Endodermal cell (in vitro differentiated cells): ENCODE measurements around the gene HNRNPD. TPM values are rescaled to one million over a fixed set of nuclear protein-coding genes. Genes with fewer than 3 reads are reported as not detected.

Experiments
- DNase-seq: peaks from one replicate; pipeline ENCODE4 v3.0.0-alpha.2; 2017
- H3K27ac ChIP-seq: 2 replicates; pipeline ENCODE4 v1.5.1; 2013; ENCODE audit warnings: mild to moderate bottlenecking, low read depth, low read length, moderate library complexity
- H3K27me3 ChIP-seq: 2 replicates; pipeline ENCODE4 v1.6.1; 2013; ENCODE audit warnings: mild to moderate bottlenecking, low read length, moderate library complexity; ENCODE audit not compliant: insufficient read depth, control insufficient read depth, poor library complexity, severe bottlenecking
- H3K36me3 ChIP-seq: 2 replicates; pipeline ENCODE4 v1.7.0; 2013; ENCODE audit warnings: mild to moderate bottlenecking, low read length, moderate library complexity; ENCODE audit not compliant: control insufficient read depth, insufficient read depth
- H3K4me1 ChIP-seq: one replicate; pipeline ENCODE4 v1.7.0; 2013; ENCODE audit warnings: low read length; ENCODE audit not compliant: control insufficient read depth, insufficient read depth
- H3K4me3 ChIP-seq: 2 replicates; pipeline ENCODE4 v1.5.1; 2013; ENCODE audit warnings: mild to moderate bottlenecking, low read length, moderate library complexity
- H3K9ac ChIP-seq: 2 replicates; pipeline ENCODE4 v1.6.1; 2013; ENCODE audit warnings: mild to moderate bottlenecking, low read length, moderate library complexity; ENCODE audit not compliant: poor library complexity, severe bottlenecking; ENCODE audit errors: extremely low read depth
- H3K9me3 ChIP-seq: 2 replicates; pipeline ENCODE4 v1.6.1; 2013; ENCODE audit warnings: mild to moderate bottlenecking, low read length, moderate library complexity; ENCODE audit not compliant: control insufficient read depth
- H3K27ac Mint-ChIP-seq: 2 replicates; pipeline ENCODE4 v1.8.0; 2020; ENCODE audit warnings: mixed read lengths
- H3K27me3 Mint-ChIP-seq: 2 replicates; pipeline ENCODE4 v1.8.0; 2021; ENCODE audit warnings: mild to moderate bottlenecking, mixed read lengths; ENCODE audit not compliant: insufficient read depth
- H3K36me3 Mint-ChIP-seq: 2 replicates; pipeline ENCODE4 v1.8.0; 2020; ENCODE audit warnings: low read depth, mixed read lengths
- H3K4me1 Mint-ChIP-seq: 2 replicates; pipeline ENCODE4 v1.8.0; 2020; ENCODE audit warnings: mixed read lengths
- H3K4me3 Mint-ChIP-seq: 2 replicates; pipeline ENCODE4 v1.8.0; 2020; ENCODE audit warnings: mild to moderate bottlenecking, moderate library complexity, mixed read lengths
- H3K9me3 Mint-ChIP-seq: 2 replicates; pipeline ENCODE4 v1.8.0; 2020; ENCODE audit warnings: mild to moderate bottlenecking, mixed read lengths
- WGBS, 2 experiments: methylation state at CpG; one replicate each; pipeline versions ENCODE4 v1.1.5 to v1.1.7; 2013; ENCODE audit warnings: missing lambda C conversion rate in 2 of 2, mixed read lengths in 1 of 2; ENCODE audit not compliant: insufficient coverage in 1 of 2, insufficient read length in 1 of 2; 5-methylcytosine and 5-hydroxymethylcytosine counted together
- total RNA-seq, 2 donors: library from RNA; stranded (reverse); fragmentation: NEBNext Ultra II Directional in 1 of 2; extraction: Animal tissue kit (Norgen Biotek cat#: 25700) in 1 of 2; gene quantifications; 2 replicates in 1 of 2; 3 replicates in 1 of 2; pipeline ENCODE4 v1.2.1, GENCODE V29; 2021
- TF ChIP-seq, protein P1 (sequence below): fragments of 200-600 bp; sonication (generic); conservative IDR thresholded peaks from 2 replicates; pipeline ENCODE4 v1.5.0; 2021; ENCODE audit warnings: antibody characterized with exemption, mild to moderate bottlenecking

HNRNPD gene
- total RNA-seq, 2 donors from 2014 or later, result 462 to 562 TPM

DNA sequence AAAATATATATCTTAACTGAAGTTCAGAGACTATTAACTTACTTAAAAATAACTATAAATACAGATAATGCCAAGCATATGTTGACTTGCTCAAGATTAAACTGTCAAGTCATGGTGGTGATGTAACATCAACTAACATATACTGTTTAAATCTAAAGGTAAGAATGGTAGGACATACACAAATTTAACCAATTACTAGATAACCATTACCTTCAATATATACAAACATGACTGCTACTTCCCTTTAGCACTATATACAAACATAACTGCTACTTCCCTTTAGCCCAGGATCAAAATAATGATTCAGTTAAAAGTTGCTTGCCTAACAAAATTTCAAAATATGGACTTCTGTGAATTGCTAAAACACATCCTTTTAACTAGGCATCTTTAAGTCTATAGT, 14.9 kb downstream of the HNRNPD start:
- H3K27me3 Mint-ChIP-seq, result no peaks in the 10 kb centered on the region

GRCh38 chr4:82357640-82358039, 16.2 kb downstream of the HNRNPD start:
- DNase-seq, result no peak
- no peaks in the 10 kb centered on the region for H3K4me1 ChIP-seq
- TF ChIP-seq, protein P1, sequence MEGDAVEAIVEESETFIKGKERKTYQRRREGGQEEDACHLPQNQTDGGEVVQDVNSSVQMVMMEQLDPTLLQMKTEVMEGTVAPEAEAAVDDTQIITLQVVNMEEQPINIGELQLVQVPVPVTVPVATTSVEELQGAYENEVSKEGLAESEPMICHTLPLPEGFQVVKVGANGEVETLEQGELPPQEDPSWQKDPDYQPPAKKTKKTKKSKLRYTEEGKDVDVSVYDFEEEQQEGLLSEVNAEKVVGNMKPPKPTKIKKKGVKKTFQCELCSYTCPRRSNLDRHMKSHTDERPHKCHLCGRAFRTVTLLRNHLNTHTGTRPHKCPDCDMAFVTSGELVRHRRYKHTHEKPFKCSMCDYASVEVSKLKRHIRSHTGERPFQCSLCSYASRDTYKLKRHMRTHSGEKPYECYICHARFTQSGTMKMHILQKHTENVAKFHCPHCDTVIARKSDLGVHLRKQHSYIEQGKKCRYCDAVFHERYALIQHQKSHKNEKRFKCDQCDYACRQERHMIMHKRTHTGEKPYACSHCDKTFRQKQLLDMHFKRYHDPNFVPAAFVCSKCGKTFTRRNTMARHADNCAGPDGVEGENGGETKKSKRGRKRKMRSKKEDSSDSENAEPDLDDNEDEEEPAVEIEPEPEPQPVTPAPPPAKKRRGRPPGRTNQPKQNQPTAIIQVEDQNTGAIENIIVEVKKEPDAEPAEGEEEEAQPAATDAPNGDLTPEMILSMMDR, result no peak
- H3K27me3 ChIP-seq, result no peaks in the 10 kb centered on the region
- no peak overlapping the region for H3K9ac ChIP-seq
- no peaks in the 10 kb centered on the region for H3K27me3 Mint-ChIP-seq
- no peak overlapping the region for H3K27ac ChIP-seq
- peaks cover 18% of the 10 kb centered on the region for H3K4me1 Mint-ChIP-seq
- peaks cover 85% of the 10 kb centered on the region for H3K36me3 ChIP-seq
- peaks cover 63% of the 10 kb centered on the region for H3K36me3 Mint-ChIP-seq
- H3K4me3 ChIP-seq, result no peak overlapping the region
- no peaks in the 10 kb centered on the region for H3K9me3 Mint-ChIP-seq
- 96% methylated on average over 3 to 5 of the region's 5 CpGs for WGBS, 2 experiments
- no peak overlapping the region for H3K4me3 Mint-ChIP-seq
- H3K27ac Mint-ChIP-seq, result peak overlapping the region; percentile 40
- H3K9me3 ChIP-seq, result no peaks in the 10 kb centered on the region

More for the DNA sequence above, 14.9 kb downstream of the HNRNPD start:
- Mint-ChIP-seq H3K4me1 (peaks cover 18% of the 10 kb centered on the region), H3K4me3 (no peak overlapping the region), H3K36me3 (peaks cover 53% of the 10 kb centered on the region), H3K27ac (no peak overlapping the region), H3K9me3 (no peaks in the 10 kb centered on the region)
- peaks cover 75% of the 10 kb centered on the region for H3K36me3 ChIP-seq
- DNase-seq, result no peak
- no peak overlapping the region for H3K4me3 ChIP-seq
- no peaks in the 10 kb centered on the region for H3K27me3 ChIP-seq
- TF ChIP-seq, protein P1, result no peak
- H3K27ac ChIP-seq, result no peak overlapping the region
- H3K9me3 ChIP-seq, result no peaks in the 10 kb centered on the region
- no peak overlapping the region for H3K9ac ChIP-seq
- no peaks in the 10 kb centered on the region for H3K4me1 ChIP-seq

DNA sequence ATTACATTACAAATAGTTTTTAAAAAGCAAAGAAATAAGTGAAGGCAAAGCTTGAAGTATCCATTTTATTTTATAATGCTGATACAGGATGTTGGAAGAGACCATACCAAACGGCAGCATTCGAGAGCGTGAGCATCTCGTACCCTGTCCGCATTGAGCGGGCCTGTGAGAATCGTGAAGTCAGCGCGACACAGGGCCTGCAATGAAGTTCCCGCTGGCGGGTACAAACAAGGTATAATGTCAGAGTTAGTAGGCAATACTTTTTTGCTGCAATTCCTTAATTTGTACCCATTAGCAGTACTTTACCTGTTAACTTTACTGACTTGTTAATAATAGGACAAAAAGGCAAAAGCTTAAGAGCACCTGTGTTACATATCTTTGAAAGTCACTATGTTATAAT, 19.0 kb downstream of the HNRNPD start:
- Histone ChIP-seq H3K36me3 (peaks cover 99% of the 10 kb centered on the region), H3K27me3 (no peaks in the 10 kb centered on the region), H3K4me1 (no peaks in the 10 kb centered on the region), H3K9ac (no peak overlapping the region), H3K4me3 (no peak overlapping the region), H3K9me3 (no peaks in the 10 kb centered on the region), H3K27ac (no peak overlapping the region)
- no peak for DNase-seq
- Mint-ChIP-seq H3K36me3 (peaks cover 83% of the 10 kb centered on the region), H3K27ac (no peak overlapping the region), H3K27me3 (no peaks in the 10 kb centered on the region), H3K9me3 (no peaks in the 10 kb centered on the region), H3K4me1 (peaks cover 6% of the 10 kb centered on the region), H3K4me3 (no peak overlapping the region)
- TF ChIP-seq, protein P1, result no peak
- 95 to 98% methylated on average over 7 to 11 of the region's 11 CpGs for WGBS, 2 experiments
